HEK293 (cell line): ENCODE measurements around the gene PAQR9.

ENCODE experiments used
- CTCF ChIA-PET: fragments of 350-600 bp; formaldehyde crosslinking; extraction: SDS; loops from one replicate; lab custom pipeline; 2021; ENCODE audit warnings: antibody characterized with exemption; lab: Yijun Ruan, JAX
- POLR2A ChIA-PET: fragments of 300-600 bp; formaldehyde crosslinking; extraction: SDS; loops from one replicate; lab custom pipeline; 2020; ENCODE audit warnings: antibody characterized with exemption, inconsistent platforms; lab: Yijun Ruan, JAX
- H3K27ac ChIP-seq: fragments of 200-500 bp; sonication (Bioruptor generic); 2 replicates; pipeline ENCODE4 v1.5.1; 2014; ENCODE audit warnings: low read depth, low read length, control low read depth, inconsistent platforms; ENCODE audit errors: extremely low read depth
- H3K36me3 ChIP-seq, 2 experiments: fragments of 200-500 bp in 1 of 2; sonication (Bioruptor generic) in 1 of 2; 1 replicate in 1 of 2; 2 replicates in 1 of 2; pipeline ENCODE4 v1.5.1; 2014 to 2017; ENCODE audit warnings: inconsistent platforms in 2 of 2, low read length in 2 of 2; ENCODE audit not compliant: control insufficient read depth in 2 of 2, insufficient read depth in 1 of 2
- H3K4me1 ChIP-seq: fragments of 200-500 bp; sonication (Bioruptor generic); 2 replicates; pipeline ENCODE4 v1.5.1; 2014; ENCODE audit warnings: mild to moderate bottlenecking, low read length, inconsistent platforms; ENCODE audit not compliant: control insufficient read depth, insufficient read depth
- H3K4me3 ChIP-seq: 2 replicates; pipeline ENCODE4 v1.5.1; 2011; ENCODE audit warnings: low read depth, mild to moderate bottlenecking, control low read depth, low read length, moderate library complexity
- H3K9me3 ChIP-seq: fragments of 200-500 bp; sonication (Bioruptor generic); 2 replicates; pipeline ENCODE4 v1.5.1; 2014; ENCODE audit warnings: low read depth, low read length, inconsistent platforms; ENCODE audit not compliant: control insufficient read depth, insufficient read depth
- EGR2 ChIP-seq: fragments of 450-650 bp; formaldehyde crosslinking; IDR thresholded peaks from 2 replicates; pipeline ENCODE4 v1.5.1; 2016; ENCODE audit warnings: low read depth, missing biosample characterization, missing genetic modification characterization
- ELK4 ChIP-seq: IDR thresholded peaks from 2 replicates; pipeline ENCODE4 v1.6.1; 2011; ENCODE audit warnings: mild to moderate bottlenecking, low read depth, low read length, borderline replicate concordance
- HOXD13 ChIP-seq: sonication (generic); formaldehyde crosslinking; IDR thresholded peaks from 2 replicates; pipeline ENCODE4 v1.8.0; 2022; ENCODE audit warnings: missing genetic modification reagents, borderline replicate concordance
- KLF7 ChIP-seq: fragments of 450-650 bp; formaldehyde crosslinking; IDR thresholded peaks from 2 replicates; pipeline ENCODE4 v1.5.1; 2016; ENCODE audit warnings: missing biosample characterization, missing genetic modification characterization, borderline replicate concordance
- PBX3 ChIP-seq: sonication (generic); formaldehyde crosslinking; IDR thresholded peaks from 2 replicates; pipeline ENCODE4 v1.8.1; 2022; ENCODE audit warnings: mild to moderate bottlenecking, moderate library complexity, missing genetic modification reagents
- PRDM10 ChIP-seq: fragments of 450-650 bp; formaldehyde crosslinking; IDR thresholded peaks from 2 replicates; pipeline ENCODE4 v1.5.1; 2016; ENCODE audit warnings: missing biosample characterization, missing genetic modification characterization
- REST ChIP-seq: fragments of 450-650 bp; formaldehyde crosslinking; IDR thresholded peaks from 2 replicates; pipeline ENCODE4 v1.5.1; 2016; ENCODE audit warnings: missing biosample characterization, missing genetic modification characterization
- TSHZ1 ChIP-seq: fragments of 450-650 bp; formaldehyde crosslinking; IDR thresholded peaks from 2 replicates; pipeline ENCODE4 v1.5.1; 2016; ENCODE audit warnings: missing biosample characterization, missing genetic modification characterization, borderline replicate concordance
- ZNF23 ChIP-seq: fragments of 450-650 bp; formaldehyde crosslinking; IDR thresholded peaks from 2 replicates; pipeline ENCODE4 v1.5.1; 2016; ENCODE audit warnings: missing biosample characterization, missing genetic modification characterization, borderline replicate concordance
- ZNF280C ChIP-seq: fragments of 450-650 bp; formaldehyde crosslinking; IDR thresholded peaks from 2 replicates; pipeline ENCODE4 v1.5.1; 2016; ENCODE audit warnings: missing biosample characterization, missing genetic modification characterization
- ZNF37A ChIP-seq: fragments of 450-650 bp; IDR thresholded peaks from 2 replicates; pipeline ENCODE4 v1.5.1; 2018; ENCODE audit warnings: missing biosample characterization, missing genetic modification characterization
- ZNF510 ChIP-seq: fragments of 450-650 bp; formaldehyde crosslinking; IDR thresholded peaks from 2 replicates; pipeline ENCODE4 v1.5.1; 2018; ENCODE audit warnings: mild to moderate bottlenecking, missing genetic modification characterization, missing biosample characterization; ENCODE audit not compliant: insufficient replicate concordance
- ZNF596 ChIP-seq: fragments of 450-650 bp; IDR thresholded peaks from 2 replicates; pipeline ENCODE4 v1.5.0; 2018; ENCODE audit warnings: missing biosample characterization, mild to moderate bottlenecking, missing genetic modification characterization, moderate library complexity
- ZNF660 ChIP-seq: fragments of 450-650 bp; IDR thresholded peaks from 2 replicates; pipeline ENCODE4 v1.5.1; 2018; ENCODE audit warnings: missing biosample characterization, mild to moderate bottlenecking, missing genetic modification characterization
- ZNF664 ChIP-seq: fragments of 450-650 bp; formaldehyde crosslinking; IDR thresholded peaks from 2 replicates; pipeline ENCODE4 v1.5.1; 2016; ENCODE audit warnings: missing biosample characterization, missing genetic modification characterization
- ZNF677 ChIP-seq: fragments of 450-650 bp; IDR thresholded peaks from 2 replicates; pipeline ENCODE4 v1.5.0; 2018; ENCODE audit warnings: missing biosample characterization, mild to moderate bottlenecking, missing genetic modification characterization, moderate library complexity
- ZNF776 ChIP-seq: fragments of 450-650 bp; formaldehyde crosslinking; IDR thresholded peaks from 2 replicates; pipeline ENCODE4 v1.5.0; 2017; ENCODE audit warnings: missing biosample characterization, missing genetic modification characterization, borderline replicate concordance

Gene PAQR9

GRCh38 chr3:142998439-142998838, 35.0 kb upstream of the PAQR9 start:
- ChIA-PET CTCF (interaction anchor here (0.7 to 1.5 kb wide), 2 partner anchors 170 to 182 kb away, joined by 3 to 6 read pairs; no protein-coding TSS in a partner anchor), POLR2A (no interaction called here)
- H3K27ac ChIP-seq, result no peak overlapping the region
- H3K4me1 ChIP-seq, result no peaks in the 10 kb centered on the region
- no peak overlapping the region for H3K4me3 ChIP-seq
- TF ChIP-seq ZNF660 (tag by site-specific recombination) (no peak), ZNF664 (tag by site-specific recombination) (no peak), KLF7 (tag by site-specific recombination) (no peak), ZNF510 (tag by site-specific recombination) (no peak), TSHZ1 (tag by site-specific recombination) (no peak), PBX3 (no peak), ZNF37A (tag by site-specific recombination) (no peak), ZNF677 (no peak), ELK4 (no peak)
- no peaks in the 10 kb centered on the region for H3K9me3 ChIP-seq
- no peaks in the 10 kb centered on the region for H3K36me3 ChIP-seq

- CTCF ChIA-PET, result interaction anchor here (0.8 to 5.9 kb wide), 3 partner anchors 29 to 409 kb away, joined by 4 to 81 read pairs (median 4); no protein-coding TSS in a partner anchor
- H3K4me3 ChIP-seq, result no peak overlapping the region
- H3K9me3 ChIP-seq, result no peaks in the 10 kb centered on the region
- POLR2A ChIA-PET, result no interaction called here
- H3K27ac ChIP-seq, result no peak overlapping the region
- H3K36me3 ChIP-seq, result no peaks in the 10 kb centered on the region
- H3K4me1 ChIP-seq, result no peaks in the 10 kb centered on the region
- TF ChIP-seq PRDM10 (peak; percentile 96), EGR2 (no peak), ELK4 (no peak), ZNF776 (tag by site-specific recombination) (no peak), ZNF596 (tag by site-specific recombination) (no peak), ZNF280C (tag by site-specific recombination) (no peak), REST (tag by site-specific recombination) (no peak), HOXD13 (CRISPR knock-in tag) (no peak), ZNF23 (tag by site-specific recombination) (no peak)
Measured at GRCh38 chr3:142997330-142997729, 33.9 kb upstream of the PAQR9 start.
